Mesothelial cell of epicardium (in vitro differentiated cells): Measurements from ENCODE around the gene SDK1. TPM values are rescaled to one million over a fixed set of nuclear protein-coding genes. Genes with fewer than 3 reads are reported as not detected.

Experiments
- DNase-seq, 2 experiments: peaks; one replicate each; pipeline ENCODE4 v3.0.0; 2021; ENCODE audit warnings: low spot score in 2 of 2; ENCODE audit not compliant: unreplicated experiment in 2 of 2
- H3K27ac Mint-ChIP-seq: 2 replicates; pipeline ENCODE4 v1.8.0; 2021; ENCODE audit warnings: mixed read lengths
- H3K27me3 Mint-ChIP-seq: 2 replicates; pipeline ENCODE4 v1.8.0; 2021; ENCODE audit warnings: low read depth, mixed read lengths
- H3K36me3 Mint-ChIP-seq: 2 replicates; pipeline ENCODE4 v1.8.0; 2021; ENCODE audit warnings: mixed read lengths
- H3K4me1 Mint-ChIP-seq: 2 replicates; pipeline ENCODE4 v1.8.0; 2021; ENCODE audit warnings: mixed read lengths
- H3K4me3 Mint-ChIP-seq: 2 replicates; pipeline ENCODE4 v1.8.0; 2021; ENCODE audit warnings: mild to moderate bottlenecking, moderate library complexity, mixed read lengths
- H3K9me3 Mint-ChIP-seq: 2 replicates; pipeline ENCODE4 v1.8.0; 2021; ENCODE audit warnings: mixed read lengths
- CTCF ChIP-seq: fragments of 200-600 bp; sonication (generic); IDR thresholded peaks from one replicate; pipeline ENCODE4 v1.5.0; 2021; ENCODE audit warnings: antibody characterized with exemption; ENCODE audit not compliant: unreplicated experiment
- total RNA-seq: library from RNA; stranded (reverse); gene quantifications from 3 replicates; pipeline ENCODE4 v1.2.1, GENCODE V29; 2021

Gene SDK1
- total RNA-seq, 1 donor from 2014 or later, result 12.8 TPM

GRCh38 chr7:4240042-4240441 is 939.0 kb downstream of the SDK1 start:
- peaks cover 13% of the 10 kb centered on the region for H3K36me3 Mint-ChIP-seq
- no peak overlapping the region for H3K27ac Mint-ChIP-seq
- H3K27me3 Mint-ChIP-seq, result no peaks in the 10 kb centered on the region
- H3K9me3 Mint-ChIP-seq, result peaks cover 3% of the 10 kb centered on the region
- no peak for DNase-seq
- peaks cover 4% of the 10 kb centered on the region for H3K4me1 Mint-ChIP-seq
- H3K4me3 Mint-ChIP-seq, result no peak overlapping the region
- TF ChIP-seq CTCF, result no peak

DNA sequence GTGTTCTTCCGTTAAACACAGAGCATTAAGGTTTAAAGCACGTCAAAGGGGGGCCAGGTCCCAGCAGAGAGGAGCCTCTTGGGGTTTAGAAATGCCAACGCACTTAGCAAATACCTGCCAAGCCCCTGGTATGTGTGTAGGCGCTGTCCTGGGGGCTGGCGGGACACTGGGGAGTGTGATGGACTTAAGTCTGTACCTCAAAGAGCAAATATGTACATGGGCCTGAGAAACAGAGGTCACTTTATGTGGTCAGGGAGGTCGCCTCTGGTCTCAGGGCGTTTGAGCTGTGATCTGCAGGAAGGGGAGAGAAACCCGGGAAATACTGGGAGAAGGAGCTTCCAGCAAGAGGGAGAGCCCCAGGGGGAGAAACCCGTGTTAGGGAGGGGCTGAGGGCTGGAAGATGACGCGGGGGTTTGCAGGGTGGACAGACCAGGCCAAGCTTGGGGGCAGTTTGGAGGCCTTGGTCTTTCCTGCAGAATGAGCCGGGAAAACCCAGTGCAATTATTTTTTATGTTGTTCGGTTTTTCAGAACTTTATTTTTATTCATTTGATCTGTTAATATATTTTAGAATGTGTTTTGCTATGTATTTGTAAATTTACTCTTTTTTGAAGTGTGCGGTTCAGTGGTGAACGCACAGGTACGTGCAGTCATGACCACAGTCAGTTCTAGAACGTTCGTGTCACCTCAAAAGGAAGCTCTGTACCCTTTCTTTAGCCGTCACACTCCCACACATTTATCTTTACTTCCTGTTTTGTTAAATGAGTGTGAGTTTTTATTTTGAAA is 939.7 kb downstream of the SDK1 start:
- no peak for DNase-seq
- no peak for TF ChIP-seq CTCF
- Mint-ChIP-seq H3K4me1 (peaks cover 9% of the 10 kb centered on the region), H3K4me3 (no peak overlapping the region), H3K27ac (no peak overlapping the region), H3K27me3 (no peaks in the 10 kb centered on the region), H3K9me3 (peaks cover 7% of the 10 kb centered on the region), H3K36me3 (peaks cover 18% of the 10 kb centered on the region)

DNA sequence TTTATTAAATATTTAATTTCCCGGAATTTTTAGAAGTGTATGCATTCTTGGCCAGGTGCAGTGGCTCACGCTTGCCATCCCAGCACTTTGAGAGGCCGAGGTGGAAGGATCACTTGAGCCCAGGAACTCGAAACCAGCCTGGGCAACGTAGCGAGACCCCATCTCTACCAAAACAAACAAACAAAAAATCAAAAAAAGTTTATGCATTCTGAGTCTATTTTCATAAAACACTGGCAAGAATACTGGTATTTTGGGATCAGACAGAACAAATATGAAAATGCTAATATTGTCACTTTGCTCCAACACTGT is 940.2 kb downstream of the SDK1 start:
- H3K27ac Mint-ChIP-seq, result no peak overlapping the region
- peaks cover 14% of the 10 kb centered on the region for H3K4me1 Mint-ChIP-seq
- peaks cover 7% of the 10 kb centered on the region for H3K9me3 Mint-ChIP-seq
- no peak for TF ChIP-seq CTCF
- H3K36me3 Mint-ChIP-seq, result peaks cover 18% of the 10 kb centered on the region
- H3K27me3 Mint-ChIP-seq, result no peaks in the 10 kb centered on the region
- no peak for DNase-seq
- H3K4me3 Mint-ChIP-seq, result no peak overlapping the region

DNA sequence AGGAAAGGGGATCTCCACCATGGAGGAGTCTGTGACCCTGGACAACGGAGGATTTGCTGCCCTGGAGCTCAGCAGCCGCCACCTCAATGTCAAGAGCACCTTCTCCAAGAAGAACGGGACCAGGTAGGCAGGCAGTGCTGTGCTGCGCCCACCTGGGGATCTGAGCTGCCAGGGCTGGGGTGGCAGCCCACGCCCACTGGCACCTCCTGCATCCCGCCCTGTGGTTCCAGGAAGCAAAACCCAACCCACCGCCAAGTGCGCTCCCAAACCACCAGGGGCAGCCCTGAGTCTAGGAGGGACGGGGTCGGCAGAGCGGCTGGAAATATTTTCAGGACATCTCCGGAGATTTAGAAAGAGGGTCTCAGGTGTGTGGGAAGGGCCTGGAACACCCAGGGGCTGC is 940.7 kb downstream of the SDK1 start:
- H3K4me3 Mint-ChIP-seq, result no peak overlapping the region
- H3K27me3 Mint-ChIP-seq, result no peaks in the 10 kb centered on the region
- H3K36me3 Mint-ChIP-seq, result peaks cover 16% of the 10 kb centered on the region
- H3K9me3 Mint-ChIP-seq, result peaks cover 7% of the 10 kb centered on the region
- DNase-seq, result no peak
- peaks cover 16% of the 10 kb centered on the region for H3K4me1 Mint-ChIP-seq
- no peak overlapping the region for H3K27ac Mint-ChIP-seq
- no peak for TF ChIP-seq CTCF

- no peaks in the 10 kb centered on the region for H3K27me3 Mint-ChIP-seq
- no peak overlapping the region for H3K4me3 Mint-ChIP-seq
- no peak for DNase-seq
- peaks cover 16% of the 10 kb centered on the region for H3K36me3 Mint-ChIP-seq
- H3K4me1 Mint-ChIP-seq, result peaks cover 16% of the 10 kb centered on the region
- no peak for TF ChIP-seq CTCF
- H3K9me3 Mint-ChIP-seq, result peaks cover 7% of the 10 kb centered on the region
- H3K27ac Mint-ChIP-seq, result no peak overlapping the region
These were observed 941.7 kb downstream of the SDK1 start for GRCh38 chr7:4242706-4243105.
